Neural cell (in vitro differentiated cells): Measurements from ENCODE around the gene PRPS1L1.

Source experiments
- EP300 ChIP-seq: fragments of 450-650 bp; conservative IDR thresholded peaks from 2 replicates; pipeline ENCODE4 v1.6.1; 2014; ENCODE audit warnings: antibody characterized with exemption, mild to moderate bottlenecking, moderate library complexity; ENCODE audit not compliant: poor library complexity, severe bottlenecking
- EZH2 ChIP-seq: fragments of 200-600, 300-800 bp; shearing (Covaris generic), sonication (generic); IDR thresholded peaks from 2 replicates; pipeline ENCODE4 v1.6.1; 2014; ENCODE audit warnings: antibody characterized with exemption, low read length, borderline replicate concordance, mild to moderate bottlenecking; ENCODE audit not compliant: insufficient read depth, poor library complexity, severe bottlenecking
- POLR2AphosphoS5 ChIP-seq: IDR thresholded peaks from 2 replicates; pipeline ENCODE4 v1.6.1; 2012
- SMC3 ChIP-seq: fragments of 450-650 bp; conservative IDR thresholded peaks from 2 replicates; pipeline ENCODE4 v1.6.1; 2014; ENCODE audit warnings: antibody characterized with exemption, mild to moderate bottlenecking, moderate library complexity; ENCODE audit not compliant: poor library complexity
- TAF1 ChIP-seq: IDR thresholded peaks from 2 replicates; pipeline ENCODE4 v1.6.1; 2012; ENCODE audit warnings: low read depth
- TF ChIP-seq, protein P1 (sequence below): fragments of 450-650 bp; IDR thresholded peaks from 2 replicates; pipeline ENCODE4 v1.5.1; 2014; ENCODE audit warnings: antibody characterized with exemption, mild to moderate bottlenecking, moderate library complexity; ENCODE audit not compliant: poor library complexity, severe bottlenecking

DNA sequence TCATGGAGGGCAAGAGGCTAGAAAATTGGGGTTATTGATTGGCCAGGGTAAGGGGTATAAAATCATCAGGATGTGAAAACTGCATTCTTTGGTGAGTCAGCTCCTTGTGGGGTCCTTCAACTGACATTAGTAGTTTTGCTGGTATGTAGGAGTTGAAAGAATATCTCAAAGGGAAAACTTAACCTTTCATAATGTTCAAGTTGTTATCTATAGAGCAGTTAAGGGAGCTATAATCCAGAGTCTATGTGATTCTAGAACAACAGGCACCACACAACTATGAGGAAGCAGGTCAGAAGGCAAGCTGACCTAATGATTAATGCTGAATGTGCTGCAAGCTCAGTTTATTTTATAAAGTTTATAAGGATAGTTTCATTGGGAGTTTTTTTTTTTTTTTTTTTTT is 13.7 kb downstream of the PRPS1L1 start:
- TF ChIP-seq, protein P1, sequence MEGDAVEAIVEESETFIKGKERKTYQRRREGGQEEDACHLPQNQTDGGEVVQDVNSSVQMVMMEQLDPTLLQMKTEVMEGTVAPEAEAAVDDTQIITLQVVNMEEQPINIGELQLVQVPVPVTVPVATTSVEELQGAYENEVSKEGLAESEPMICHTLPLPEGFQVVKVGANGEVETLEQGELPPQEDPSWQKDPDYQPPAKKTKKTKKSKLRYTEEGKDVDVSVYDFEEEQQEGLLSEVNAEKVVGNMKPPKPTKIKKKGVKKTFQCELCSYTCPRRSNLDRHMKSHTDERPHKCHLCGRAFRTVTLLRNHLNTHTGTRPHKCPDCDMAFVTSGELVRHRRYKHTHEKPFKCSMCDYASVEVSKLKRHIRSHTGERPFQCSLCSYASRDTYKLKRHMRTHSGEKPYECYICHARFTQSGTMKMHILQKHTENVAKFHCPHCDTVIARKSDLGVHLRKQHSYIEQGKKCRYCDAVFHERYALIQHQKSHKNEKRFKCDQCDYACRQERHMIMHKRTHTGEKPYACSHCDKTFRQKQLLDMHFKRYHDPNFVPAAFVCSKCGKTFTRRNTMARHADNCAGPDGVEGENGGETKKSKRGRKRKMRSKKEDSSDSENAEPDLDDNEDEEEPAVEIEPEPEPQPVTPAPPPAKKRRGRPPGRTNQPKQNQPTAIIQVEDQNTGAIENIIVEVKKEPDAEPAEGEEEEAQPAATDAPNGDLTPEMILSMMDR = no peak
- TF ChIP-seq EP300 (no peak), POLR2AphosphoS5 (no peak), EZH2 (no peak), TAF1 (no peak), SMC3 (no peak)
